Psoas muscle (tissue), 8 donors: ENCODE measurements around the gene ELOF1. TPM values are rescaled to one million over a fixed set of nuclear protein-coding genes. Genes with fewer than 3 reads are reported as not detected.

Experiments
- ATAC-seq, 4 donors: fragments of 200-7000 bp; cut with Tn5 transposase; one replicate each; pipeline ENCODE4 v1.9.1; 2020; ENCODE audit warnings: moderate library complexity in 3 of 4, mild to moderate bottlenecking in 2 of 4
- DNase-seq, 2 donors: peaks; one replicate each; pipeline ENCODE4 v3.0.0-alpha.2; 2020
- H3K27ac ChIP-seq: fragments of 200-600 bp; one replicate; pipeline ENCODE4 v1.8.0; 2022
- H3K27me3 ChIP-seq, 3 donors: fragments of 200-600 bp in 1 of 3; one replicate each; pipeline versions ENCODE4 v1.6.1 to v1.8.0; 2013 to 2022; ENCODE audit warnings: low read length in 2 of 3, mild to moderate bottlenecking in 2 of 3, moderate library complexity in 1 of 3; ENCODE audit not compliant: insufficient read depth in 3 of 3
- H3K36me3 ChIP-seq, 2 donors: fragments of 200-600 bp in 1 of 2; one replicate each; pipeline versions ENCODE4 v1.6.1 to v1.8.0; 2013 to 2022; ENCODE audit warnings: low read depth in 1 of 2, mild to moderate bottlenecking in 1 of 2, moderate library complexity in 1 of 2; ENCODE audit not compliant: insufficient read depth in 1 of 2
- H3K4me1 ChIP-seq: fragments of 200-600 bp; one replicate; pipeline ENCODE4 v1.8.0; 2022
- H3K4me3 ChIP-seq: fragments of 200-600 bp; one replicate; pipeline ENCODE4 v1.8.0; 2022; ENCODE audit warnings: mild to moderate bottlenecking
- H3K9me3 ChIP-seq: fragments of 200-600 bp; one replicate; pipeline ENCODE4 v1.8.0; 2022
- WGBS, 3 donors: extraction: QIAGEN DNeasy Blood & Tissue Kit; methylation state at CpG; one replicate each; pipeline versions ENCODE4 v1.1.6 to v1.1.7; 2013; 5-methylcytosine and 5-hydroxymethylcytosine counted together
- intact Hi-C, 2 donors: fragments of 100-400 bp; cut with DNase I; formaldehyde crosslinking; loops; one replicate each; pipeline versions ENCODE4 v1.11.0 to v1.14.2; 2022
- polyA plus RNA-seq, 3 donors: library from polyadenylated mRNA; stranded (reverse); fragments of 200-250 nt; gene quantifications; one replicate each; pipeline ENCODE4 v1.2.3, GENCODE V29; 2013
- total RNA-seq, 4 donors: library from RNA; stranded (reverse); fragmentation: NEBNext Ultra II Directional in 2 of 4; extraction: Animal tissue kit (Norgen Biotek cat#: 25700) in 2 of 4; gene quantifications; one replicate each; pipeline versions ENCODE4 v1.2.1 to v1.2.4, GENCODE V29; 2021 to 2023
- TF ChIP-seq, protein P1 (sequence below): fragments of 200-600 bp; IDR thresholded peaks from one replicate; pipeline ENCODE4 v1.8.0; 2022; ENCODE audit warnings: antibody characterized with exemption
- donor health status: healthy with polysubstance abuse.
- donor health status: DM: no; HTN: no; CAD: no; lungs with moderate emphysema.
- donor health status: Bipolar disorder and iron deficiency.
- donor health status: healthy.
- donor health status: DM: yes; HTN: yes; CAD: no.
- donor health status: DM: no; HTN: no; CAD: no.
- donor health status: DM: no; HTN: no; CAD: no.
- donor health status: DM: yes; HTN: yes; CAD: no.

The ELOF1 gene
- total and polyA plus RNA-seq, 7 donors, result 24.3 to 82.5 (median 47.3) TPM

DNA sequence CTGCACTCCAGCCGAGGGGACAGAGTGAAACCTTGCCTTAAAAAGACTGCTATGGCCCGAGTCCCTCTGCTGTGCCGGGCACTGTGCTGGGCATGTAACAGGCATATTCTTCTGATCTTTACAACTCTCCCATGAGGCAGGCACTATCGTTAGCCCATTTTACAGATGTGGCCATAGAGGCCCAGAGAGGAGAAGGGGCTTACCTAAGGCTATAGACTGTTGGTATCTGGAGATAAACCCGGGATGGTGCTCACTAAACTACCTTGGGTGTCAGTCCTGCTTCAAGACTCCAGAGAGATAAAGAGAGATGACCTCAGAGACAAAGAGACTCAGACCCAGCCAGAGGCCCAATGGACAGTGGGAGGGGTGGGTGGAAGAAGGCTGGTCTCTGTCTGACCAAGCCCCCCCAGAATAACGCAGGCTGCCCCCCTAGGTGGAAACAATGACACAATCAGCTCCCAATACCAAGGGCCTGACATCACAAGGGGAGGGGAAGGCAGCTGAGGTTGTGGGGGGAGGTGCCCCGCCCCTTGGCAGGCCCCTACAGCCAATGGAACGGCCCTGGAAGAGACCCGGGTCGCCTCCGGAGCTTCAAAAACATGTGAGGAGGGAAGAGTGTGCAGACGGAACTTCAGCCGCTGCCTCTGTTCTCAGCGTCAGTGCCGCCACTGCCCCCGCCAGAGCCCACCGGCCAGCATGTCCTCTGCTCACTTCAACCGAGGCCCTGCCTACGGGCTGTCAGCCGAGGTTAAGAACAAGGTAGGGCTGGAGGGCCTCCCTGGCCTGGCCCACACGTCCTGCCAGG, 20.6 kb downstream of the ELOF1 start, which contains the start of gene CNN1:
CNN1 (plus strand) TSS at position 620 of the 805 bp plus-strand sequence; CDS start at position 697, 77 bp downstream.
- ATAC-seq, result no peak
- 24 to 32% (median 30%) methylated on average over 15 to 21 of the region's 21 CpGs for WGBS, 3 donors
- no peaks in the 10 kb centered on the region for H3K4me1 ChIP-seq

DNA sequence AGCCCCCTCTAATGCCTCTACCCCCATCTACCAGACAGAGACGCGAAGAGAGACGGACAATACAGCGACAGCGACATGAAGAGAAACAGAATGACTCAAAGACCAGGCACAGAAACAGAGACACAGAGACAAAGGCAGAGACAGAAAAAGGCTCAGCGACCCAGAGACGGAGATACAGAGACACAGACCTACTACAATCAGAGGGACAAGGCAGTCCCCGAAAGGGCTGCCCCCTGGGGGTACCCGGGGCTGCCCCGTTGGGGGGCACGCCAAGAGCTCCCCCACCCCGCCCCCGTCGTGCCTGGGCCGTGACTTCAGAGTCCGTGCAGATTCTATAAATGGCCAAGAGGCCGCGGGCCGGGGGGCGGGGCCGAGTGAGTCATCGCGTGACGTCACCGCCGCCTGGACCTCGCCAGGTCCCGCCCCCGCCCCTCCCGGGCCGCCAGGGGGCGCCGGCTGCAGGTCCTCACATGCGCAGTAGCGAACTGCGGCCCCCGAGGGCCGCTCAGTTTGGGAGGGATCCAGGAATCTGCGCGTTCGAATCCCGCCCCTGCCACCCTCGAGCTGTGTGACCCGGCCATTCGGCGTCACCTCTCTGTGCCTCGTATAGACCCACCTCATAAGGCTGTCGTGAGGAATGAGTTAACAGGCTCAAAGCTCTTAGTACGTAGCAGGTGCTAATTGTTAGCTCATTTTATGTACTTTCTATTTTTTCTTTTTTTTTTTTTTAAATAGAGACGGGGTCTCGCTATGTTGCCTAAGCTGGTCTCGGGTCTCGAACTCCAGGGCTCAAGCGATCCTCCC, 23.0 kb downstream of the ELOF1 start:
- peak overlapping the region; percentile 62 for H3K4me3 ChIP-seq
- 9 to 18% (median 10%) methylated on average over 32 to 54 of the region's 54 CpGs for WGBS, 3 donors
- TF ChIP-seq, protein P1, sequence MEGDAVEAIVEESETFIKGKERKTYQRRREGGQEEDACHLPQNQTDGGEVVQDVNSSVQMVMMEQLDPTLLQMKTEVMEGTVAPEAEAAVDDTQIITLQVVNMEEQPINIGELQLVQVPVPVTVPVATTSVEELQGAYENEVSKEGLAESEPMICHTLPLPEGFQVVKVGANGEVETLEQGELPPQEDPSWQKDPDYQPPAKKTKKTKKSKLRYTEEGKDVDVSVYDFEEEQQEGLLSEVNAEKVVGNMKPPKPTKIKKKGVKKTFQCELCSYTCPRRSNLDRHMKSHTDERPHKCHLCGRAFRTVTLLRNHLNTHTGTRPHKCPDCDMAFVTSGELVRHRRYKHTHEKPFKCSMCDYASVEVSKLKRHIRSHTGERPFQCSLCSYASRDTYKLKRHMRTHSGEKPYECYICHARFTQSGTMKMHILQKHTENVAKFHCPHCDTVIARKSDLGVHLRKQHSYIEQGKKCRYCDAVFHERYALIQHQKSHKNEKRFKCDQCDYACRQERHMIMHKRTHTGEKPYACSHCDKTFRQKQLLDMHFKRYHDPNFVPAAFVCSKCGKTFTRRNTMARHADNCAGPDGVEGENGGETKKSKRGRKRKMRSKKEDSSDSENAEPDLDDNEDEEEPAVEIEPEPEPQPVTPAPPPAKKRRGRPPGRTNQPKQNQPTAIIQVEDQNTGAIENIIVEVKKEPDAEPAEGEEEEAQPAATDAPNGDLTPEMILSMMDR, result peak; percentile 89
- H3K4me1 ChIP-seq, result no peaks in the 10 kb centered on the region
- H3K27me3 ChIP-seq, result no peaks in the 10 kb centered on the region
- ATAC-seq (peak; percentile 95 to 98 (median 96)), DNase-seq (peak; percentile 90 to 95)
- peak overlapping the region; percentile 85 for H3K27ac ChIP-seq
- no peaks in the 10 kb centered on the region for H3K36me3 ChIP-seq
- H3K9me3 ChIP-seq, result no peaks in the 10 kb centered on the region
- intact Hi-C loops, result no loop called here

More for the DNA sequence above, 20.6 kb downstream of the ELOF1 start, which contains the start of gene CNN1:
- H3K36me3 ChIP-seq, result no peaks in the 10 kb centered on the region
- no peaks in the 10 kb centered on the region for H3K9me3 ChIP-seq
- H3K4me3 ChIP-seq, result peak within 1 kb of the TSS; percentile 47
- peak within 1 kb of the TSS; percentile 42 for H3K27ac ChIP-seq
- DNase-seq, result peak; percentile 41 to 59
- intact Hi-C loops, result no loop called here
- H3K27me3 ChIP-seq, result no peaks in the 10 kb centered on the region
- TF ChIP-seq, protein P1, result no peak

DNA sequence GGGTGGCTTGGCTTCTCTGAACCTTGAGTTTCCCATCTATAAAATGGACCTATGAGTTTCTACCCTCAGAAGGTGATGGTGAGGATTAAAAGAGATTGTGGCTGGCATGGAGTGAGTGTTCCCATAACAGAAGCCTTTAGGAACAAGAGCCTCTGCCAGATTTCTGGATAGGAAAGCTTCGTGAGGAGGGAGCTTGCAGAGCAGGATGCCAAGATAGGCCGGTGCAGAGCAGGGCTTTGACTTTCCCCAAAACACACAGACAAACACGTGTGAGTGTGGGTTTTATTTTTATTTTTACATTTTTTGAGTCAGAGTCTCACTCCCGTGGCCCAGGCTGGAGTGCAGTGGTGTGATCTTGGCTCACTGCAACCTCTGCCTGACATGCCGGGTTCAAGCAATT, 24.1 kb downstream of the ELOF1 start:
- TF ChIP-seq, protein P1, result no peak
- H3K4me1 ChIP-seq, result no peaks in the 10 kb centered on the region
- no peak for ATAC-seq
- H3K27me3 ChIP-seq, result no peaks in the 10 kb centered on the region
- no peaks in the 10 kb centered on the region for H3K36me3 ChIP-seq
- peak overlapping the region; percentile 85 for H3K27ac ChIP-seq
- no peak overlapping the region for H3K4me3 ChIP-seq
- WGBS, 3 donors, result 53 to 62% (median 60%) methylated on average over 5 of the region's 5 CpGs
- H3K9me3 ChIP-seq, result no peaks in the 10 kb centered on the region
- intact Hi-C loops, result no loop called here
- DNase-seq, result no peak

DNA sequence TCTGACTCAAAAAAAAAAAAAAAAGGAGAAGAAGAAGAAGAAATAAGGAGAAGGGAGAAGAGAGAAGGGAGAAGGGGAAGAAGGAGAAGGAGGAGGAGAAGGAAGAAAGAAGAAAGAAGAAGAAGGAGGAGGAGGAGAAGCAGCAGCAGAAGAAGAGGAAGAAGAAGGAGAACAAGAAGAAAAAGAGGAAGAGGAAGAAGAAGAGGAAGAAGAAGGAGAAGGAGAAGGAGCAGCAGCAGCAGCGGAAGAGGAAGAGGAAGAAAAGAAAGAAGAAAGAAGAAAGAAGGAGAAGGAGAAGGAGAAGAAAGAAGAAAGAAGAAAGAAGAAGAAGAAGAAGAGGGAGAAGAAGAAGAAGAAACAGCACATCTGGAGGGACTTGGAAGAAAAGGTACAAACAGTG, 24.5 kb downstream of the ELOF1 start:
- H3K27me3 ChIP-seq, result no peaks in the 10 kb centered on the region
- H3K9me3 ChIP-seq, result no peaks in the 10 kb centered on the region
- H3K36me3 ChIP-seq, result no peaks in the 10 kb centered on the region
- 90 to 93% (median 92%) methylated on average over 1 of the region's 1 CpG for WGBS, 3 donors
- ATAC-seq (no peak), DNase-seq (no peak)
- H3K27ac ChIP-seq, result peak overlapping the region; percentile 85
- intact Hi-C loops, result no loop called here
- TF ChIP-seq, protein P1, result no peak
- H3K4me3 ChIP-seq, result no peak overlapping the region
- H3K4me1 ChIP-seq, result no peaks in the 10 kb centered on the region
